GM12891 (cell line): Measurements from ENCODE around the gene FDPS.
"Not testable (repeated sequence)": the region's sequence is repeated elsewhere in the genome, so short reads cannot be mapped to it uniquely, and the experiment has no call there.

Experiments
- DNase-seq: peaks from one replicate; pipeline ENCODE4 v3.0.0; 2011; ENCODE audit warnings: low spot score; ENCODE audit not compliant: insufficient read length
- FAIRE-seq: peaks from 2 replicates; lab custom pipeline; 2011; peaks lifted over from hg19 to GRCh38; lab: Jason Lieb, UNC
- PAX5 ChIP-seq: IDR thresholded peaks from 2 replicates; pipeline ENCODE4 v1.6.1; 2011; ENCODE audit warnings: low read length, moderate library complexity, mild to moderate bottlenecking; ENCODE audit not compliant: insufficient read depth, severe bottlenecking
- POLR2A ChIP-seq: IDR thresholded peaks from 2 replicates; pipeline ENCODE4 v1.6.1; 2011; ENCODE audit warnings: low read depth, low read length, control low read depth
- POLR2AphosphoS5 ChIP-seq: IDR thresholded peaks from 2 replicates; pipeline ENCODE4 v1.6.1; 2011; ENCODE audit warnings: low read depth, low read length, control low read depth
- POU2F2 ChIP-seq: IDR thresholded peaks from 2 replicates; pipeline ENCODE4 v1.6.1; 2011; ENCODE audit warnings: low read depth, mild to moderate bottlenecking, control low read depth, low read length, moderate library complexity
- SPI1 ChIP-seq: IDR thresholded peaks from 2 replicates; pipeline ENCODE4 v1.6.1; 2011; ENCODE audit warnings: low read depth, low read length, control low read depth
- TAF1 ChIP-seq: IDR thresholded peaks from 2 replicates; pipeline ENCODE4 v1.6.1; 2011; ENCODE audit warnings: low read depth, low read length, control low read depth

FDPS gene

DNA sequence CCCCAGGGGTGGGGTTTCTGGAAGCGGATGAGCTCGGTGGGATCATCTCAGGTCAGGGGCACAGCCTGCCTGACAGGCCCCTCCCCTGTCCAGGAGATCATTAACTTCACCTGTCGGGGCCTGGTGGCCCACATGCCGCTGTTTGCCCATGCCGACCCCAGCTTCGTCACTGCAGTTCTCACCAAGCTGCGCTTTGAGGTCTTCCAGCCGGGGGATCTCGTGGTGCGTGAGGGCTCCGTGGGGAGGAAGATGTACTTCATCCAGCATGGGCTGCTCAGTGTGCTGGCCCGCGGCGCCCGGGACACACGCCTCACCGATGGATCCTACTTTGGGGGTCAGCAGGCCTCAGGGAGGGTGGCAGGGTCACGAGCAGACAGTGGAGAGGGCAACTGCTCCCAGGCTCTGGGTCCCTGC lies 23.0 kb upstream of the FDPS start:
- DNase-seq (no peak), FAIRE-seq (no peak)
- TF ChIP-seq POU2F2: no peak
- no peak for TF ChIP-seq POLR2A
- no peak for TF ChIP-seq POLR2AphosphoS5
- TF ChIP-seq TAF1: no peak
- no peak for TF ChIP-seq SPI1
- no peak for TF ChIP-seq PAX5

DNA sequence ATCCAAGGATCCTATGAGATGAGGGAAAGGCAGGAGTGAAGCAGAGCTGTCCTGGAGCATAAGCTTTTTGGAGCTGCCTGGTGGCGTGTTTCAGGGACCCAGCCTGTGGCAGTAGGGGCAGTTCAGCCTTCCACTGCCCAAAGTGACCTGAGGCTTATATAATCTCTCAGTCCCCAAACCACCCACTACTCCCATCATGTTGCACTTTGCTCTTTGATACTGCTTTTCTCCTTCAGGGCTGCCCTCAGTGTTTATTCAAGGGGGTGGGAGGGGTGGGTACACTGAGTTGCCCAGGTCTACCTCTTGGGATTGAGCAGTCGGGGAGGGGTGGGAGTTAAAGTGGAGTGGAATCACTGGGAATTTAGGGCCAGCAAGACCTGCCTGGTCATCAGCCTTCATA lies 22.1 kb upstream of the FDPS start:
- TF ChIP-seq POLR2AphosphoS5 (no peak), POU2F2 (no peak), PAX5 (no peak), TAF1 (no peak), SPI1 (no peak), POLR2A (no peak)
- DNase-seq (no peak), FAIRE-seq (no peak)

DNA sequence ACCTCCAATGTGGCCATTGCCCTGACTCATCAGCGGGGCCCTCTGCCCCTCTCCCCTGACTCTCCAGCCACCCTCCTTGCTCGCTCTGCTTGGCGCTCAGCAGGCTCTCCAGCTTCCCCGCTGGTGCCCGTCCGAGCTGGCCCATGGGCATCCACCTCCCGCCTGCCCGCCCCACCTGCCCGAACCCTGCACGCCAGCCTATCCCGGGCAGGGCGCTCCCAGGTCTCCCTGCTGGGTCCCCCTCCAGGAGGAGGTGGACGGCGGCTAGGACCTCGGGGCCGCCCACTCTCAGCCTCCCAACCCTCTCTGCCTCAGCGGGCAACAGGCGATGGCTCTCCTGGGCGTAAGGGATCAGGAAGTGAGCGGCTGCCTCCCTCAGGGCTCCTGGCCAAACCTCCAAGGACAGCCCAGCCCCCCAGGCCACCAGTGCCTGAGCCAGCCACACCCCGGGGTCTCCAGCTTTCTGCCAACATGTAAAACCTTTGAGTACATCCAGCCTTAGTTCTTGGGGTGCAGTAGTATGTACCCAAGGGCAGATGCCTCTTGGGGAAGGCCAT lies 20.6 kb upstream of the FDPS start:
- FAIRE-seq (no peak), DNase-seq (no peak)
- TF ChIP-seq POU2F2 (no peak), POLR2A (no peak), PAX5 (no peak), TAF1 (no peak), SPI1 (no peak), POLR2AphosphoS5 (no peak)

DNA sequence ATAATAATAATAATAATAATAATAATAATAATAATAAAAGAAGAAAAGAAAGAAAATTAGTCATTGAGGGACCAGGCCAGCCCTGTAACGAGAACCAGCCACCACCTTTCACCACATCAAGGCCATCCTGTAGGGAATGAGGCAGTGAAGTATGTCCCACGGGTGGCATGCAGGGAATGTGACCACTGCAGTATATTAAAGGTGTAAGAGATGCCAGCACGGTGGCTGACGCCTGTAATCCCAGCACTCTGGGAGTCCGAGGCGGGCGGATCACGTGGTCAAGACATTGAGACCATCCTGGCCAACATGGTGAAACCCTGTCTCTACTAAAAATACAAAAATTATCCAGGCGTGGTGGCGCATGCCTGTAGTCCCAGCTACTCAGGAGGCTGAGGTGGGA lies 17.7 kb upstream of the FDPS start:
- FAIRE-seq, DNase-seq: not testable (repeated sequence)

DNA sequence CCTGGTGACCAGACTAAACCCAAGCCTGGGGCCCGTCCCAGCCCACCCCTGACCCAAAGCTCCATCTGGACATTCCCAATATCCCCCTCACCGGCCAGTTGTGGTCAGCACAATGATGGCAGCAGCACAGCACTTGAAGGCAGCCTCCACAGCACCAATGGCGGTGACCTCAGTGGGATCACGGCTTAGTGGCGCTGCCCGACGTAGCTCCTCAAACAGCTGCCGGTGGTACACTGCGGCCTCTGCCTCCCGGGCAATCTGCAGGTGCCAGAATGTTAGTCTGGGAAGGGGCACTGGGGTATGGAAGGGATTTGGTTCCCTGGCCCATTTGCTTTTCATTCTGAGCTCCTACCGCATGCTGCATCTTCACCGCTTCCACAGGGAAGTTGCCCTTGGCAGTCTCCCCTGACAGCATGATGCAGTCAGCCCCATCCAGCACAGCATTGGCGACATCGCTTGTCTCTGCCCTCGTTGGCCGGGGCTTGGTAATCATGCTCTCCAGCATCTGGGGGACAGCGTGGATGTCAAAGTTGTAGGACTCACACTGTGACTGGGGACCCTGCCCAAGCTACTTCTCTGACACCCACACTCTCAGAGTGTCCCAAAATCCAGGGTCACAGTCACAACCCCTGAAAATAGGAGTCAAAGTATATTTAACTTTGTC lies 15.4 kb upstream of the FDPS start:
- TF ChIP-seq POU2F2 (no peak), SPI1 (no peak)
- FAIRE-seq: no peak
- DNase-seq: no peak

DNA sequence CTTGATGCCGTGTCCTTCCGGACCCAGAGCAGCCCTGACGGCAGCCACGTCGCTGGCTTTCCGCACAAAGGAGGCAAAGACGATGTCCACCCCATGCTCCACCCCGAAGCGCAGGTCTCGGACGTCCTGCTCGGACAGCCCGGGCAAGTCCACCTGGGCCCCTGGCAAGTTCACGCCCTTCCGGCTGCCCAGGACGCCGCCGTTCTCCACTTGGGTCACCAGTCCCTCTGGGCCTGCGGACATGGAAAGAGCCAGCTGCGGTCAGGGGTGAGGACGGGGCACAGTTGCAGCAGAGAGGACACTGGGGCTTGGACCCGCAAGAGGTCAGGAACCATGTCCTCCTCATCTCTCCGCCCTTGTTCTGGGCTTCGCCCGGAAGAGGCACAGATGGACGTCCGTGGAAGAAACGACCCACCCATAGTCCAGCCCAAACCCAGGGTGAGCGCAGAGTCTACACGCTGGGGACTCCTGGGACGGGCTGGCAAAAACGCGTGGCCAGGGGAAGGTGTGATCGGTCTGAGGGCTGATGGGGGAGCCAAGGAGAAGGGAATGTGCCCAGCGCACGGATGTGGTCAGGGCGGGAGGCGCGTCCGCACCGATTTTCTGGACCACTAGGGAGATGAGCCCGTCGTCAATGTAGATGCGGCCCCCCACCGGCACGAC lies 14.0 kb upstream of the FDPS start:
- FAIRE-seq: no peak

DNA sequence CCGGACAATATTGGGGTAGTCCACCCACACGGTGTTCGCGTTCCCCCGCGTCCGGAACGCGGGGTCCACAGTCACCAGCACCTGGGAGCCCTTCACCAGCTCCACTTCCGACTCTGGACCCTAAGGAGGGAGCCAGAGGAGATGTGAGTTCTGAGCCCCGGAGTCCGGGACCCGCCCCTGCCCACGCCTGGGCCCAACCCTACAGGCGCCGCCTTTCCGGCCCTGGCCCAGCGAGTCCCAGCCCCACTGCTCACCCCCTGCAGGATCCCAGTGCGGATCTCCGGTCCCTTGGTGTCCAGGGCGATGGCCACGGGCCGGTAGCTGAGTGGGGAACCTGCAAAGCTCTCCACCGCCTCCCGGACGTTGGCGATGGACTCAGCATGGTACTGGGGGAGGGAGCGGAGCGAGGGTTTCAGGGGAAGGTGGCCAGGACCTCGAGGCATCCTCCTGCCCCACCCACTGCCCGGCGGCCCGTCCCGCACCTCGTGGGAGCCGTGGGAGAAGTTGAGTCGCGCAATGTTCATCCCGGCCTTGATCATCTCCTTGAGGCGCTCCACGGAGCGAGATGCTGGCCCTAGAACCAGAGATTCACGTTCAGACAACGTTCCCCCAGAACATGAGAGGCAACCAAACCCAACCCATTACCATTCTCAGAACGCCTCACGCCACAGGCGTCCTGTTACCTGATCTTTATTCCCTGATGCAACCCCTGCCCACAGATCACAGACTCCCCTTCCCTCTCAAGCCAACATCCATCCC lies 13.3 kb upstream of the FDPS start:
- no peak for TF ChIP-seq PAX5
- no peak for TF ChIP-seq POLR2A
- no peak for TF ChIP-seq TAF1
- TF ChIP-seq POU2F2: no peak
- no peak for TF ChIP-seq POLR2AphosphoS5
- no peak for TF ChIP-seq SPI1
- DNase-seq (no peak), FAIRE-seq (peak; percentile 5)

More for the DNA sequence above, 14.0 kb upstream of the FDPS start:
- DNase-seq: no peak
- TF ChIP-seq POLR2A (no peak), PAX5 (no peak), POLR2AphosphoS5 (no peak), TAF1 (no peak), POU2F2 (no peak), SPI1 (no peak)

DNA sequence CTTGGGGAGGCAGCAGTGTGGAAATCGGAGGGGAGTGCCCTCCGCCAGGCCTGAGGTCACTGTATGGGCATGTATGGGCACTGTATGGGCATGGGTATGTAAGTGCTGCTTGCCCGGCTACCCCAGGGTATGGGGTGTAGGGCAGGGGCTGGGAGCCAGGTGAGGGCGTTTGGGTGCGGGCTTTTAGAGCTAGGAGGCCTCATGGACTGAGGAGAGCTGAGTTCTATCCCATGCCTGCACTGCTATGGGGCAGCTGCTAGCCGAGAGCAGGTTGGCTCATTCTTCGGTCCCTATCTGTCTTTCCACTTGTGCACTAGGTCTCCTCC lies 12.8 kb upstream of the FDPS start:
- FAIRE-seq (no peak), DNase-seq (no peak)
- TF ChIP-seq TAF1 (no peak), POLR2AphosphoS5 (no peak), POU2F2 (no peak), PAX5 (no peak), POLR2A (no peak), SPI1 (no peak)

DNA sequence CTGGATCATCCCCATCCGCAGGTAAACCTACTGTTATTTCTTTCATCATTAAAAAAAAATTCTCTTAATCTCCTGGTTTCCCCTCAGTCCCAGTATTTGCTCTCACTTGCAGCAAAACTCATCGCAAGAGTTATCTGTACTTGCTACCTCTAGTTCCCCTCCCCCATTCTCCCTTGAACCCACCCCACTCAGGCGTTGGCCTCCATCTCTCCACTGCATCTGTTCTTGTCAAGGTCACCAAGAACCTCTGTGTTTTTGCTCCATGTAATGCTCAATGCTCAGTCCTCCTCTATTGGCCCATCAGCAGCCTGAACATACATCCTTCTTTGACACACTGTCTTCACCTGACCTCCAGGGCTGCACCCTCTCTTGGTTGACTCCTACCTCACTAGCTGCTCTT lies 12.0 kb upstream of the FDPS start:
- no peak for FAIRE-seq
- TF ChIP-seq SPI1 (no peak), PAX5 (no peak), TAF1 (no peak), POLR2AphosphoS5 (no peak), POLR2A (no peak), POU2F2 (no peak)
- no peak for DNase-seq

DNA sequence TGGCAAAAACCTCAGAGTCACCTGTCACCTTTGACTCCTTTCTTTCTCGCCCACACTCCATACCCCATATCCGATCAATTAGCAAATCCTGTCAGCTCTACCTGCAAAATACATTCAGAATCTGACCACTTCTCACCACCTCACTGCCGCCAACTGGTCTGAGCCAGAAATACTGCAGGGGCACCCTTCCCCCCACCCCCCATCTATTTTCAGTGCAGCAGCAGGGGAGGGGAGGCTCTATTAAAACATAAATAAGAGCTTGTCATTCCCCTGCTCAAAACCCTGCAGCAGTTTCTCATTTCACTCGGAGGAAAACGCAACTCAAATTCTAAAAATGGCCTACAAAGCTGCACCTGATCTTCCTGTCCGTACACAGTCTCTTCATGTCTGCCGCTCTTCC lies 11.3 kb upstream of the FDPS start:
- FAIRE-seq (no peak), DNase-seq (no peak)
- TF ChIP-seq POLR2AphosphoS5: no peak
- TF ChIP-seq TAF1: no peak
- TF ChIP-seq SPI1: no peak
- TF ChIP-seq POLR2A: no peak
- TF ChIP-seq POU2F2: no peak
- no peak for TF ChIP-seq PAX5
